Ovary (tissue), 9 donors: ENCODE data around the gene GNG12. TPM values are rescaled to one million over a fixed set of nuclear protein-coding genes. Genes with fewer than 3 reads are reported as not detected.

Experiments used
- DNase-seq, 5 donors: peaks; one replicate each; pipeline ENCODE4 v3.0.0-alpha.2; 2019 to 2020
- H3K27ac ChIP-seq, 2 donors: fragments of 200-600 bp; one replicate each; pipeline versions ENCODE4 v1.5.1 to v1.8.0; 2019 to 2022
- H3K27me3 ChIP-seq: fragments of 200-600 bp; one replicate; pipeline ENCODE4 v1.8.0; 2022
- H3K36me3 ChIP-seq: fragments of 200-600 bp; sonication (generic); one replicate; pipeline ENCODE4 v1.5.1; 2019
- H3K4me1 ChIP-seq: one replicate; pipeline ENCODE4 v1.8.1; 2013; ENCODE audit warnings: mild to moderate bottlenecking, moderate library complexity; ENCODE audit not compliant: insufficient read depth
- H3K4me3 ChIP-seq: fragments of 200-600 bp; sonication (generic); one replicate; pipeline ENCODE4 v1.5.1; 2017
- H3K9me3 ChIP-seq, 2 donors: fragments of 200-600 bp in 1 of 2; sonication (generic) in 1 of 2; one replicate each; pipeline versions ENCODE4 v1.5.1 to v1.8.1; 2013 to 2019; ENCODE audit warnings: mild to moderate bottlenecking in 1 of 2, moderate library complexity in 1 of 2
- EP300 ChIP-seq: sonication (generic); formaldehyde crosslinking; IDR thresholded peaks from one replicate; pipeline ENCODE4 v1.6.1; 2017; ENCODE audit warnings: antibody characterized with exemption
- POLR2A ChIP-seq: fragments of 450-650 bp; IDR thresholded peaks from one replicate; pipeline ENCODE4 v1.6.1; 2017; ENCODE audit warnings: antibody characterized with exemption, mild to moderate bottlenecking, moderate library complexity
- WGBS, 3 donors: extraction: QIAGEN DNeasy Blood & Tissue Kit in 1 of 3; methylation state at CpG; one replicate each; pipeline versions ENCODE4 v1.1.5 to v1.1.7; 2013 to 2017; 5-methylcytosine and 5-hydroxymethylcytosine counted together
- intact Hi-C, 4 donors: fragments of 100-400 bp; cut with DNase I; formaldehyde crosslinking; loops; one replicate each; pipeline versions ENCODE4 v1.11.0 to v1.15.1; 2022 to 2023
- polyA plus RNA-seq, 2 donors: library from polyadenylated mRNA; stranded (reverse); fragments of 200-250 nt in 1 of 2; fragments of 350-450 nt in 1 of 2; fragmentation: Illumina TruSeq in 1 of 2; extraction: RNeasy Lipid Tissue Mini Kit (QIAGEN cat#74804) in 1 of 2; gene quantifications; one replicate each; pipeline ENCODE4 v1.2.3, GENCODE V29; 2013 to 2014
- total RNA-seq, 7 donors: library from RNA; depleted of rRNA in 2 of 7; stranded (reverse); fragments of >200 nt in 2 of 7; fragmentation: NEBNext Ultra II Directional in 3 of 7; extraction: Animal tissue kit (Norgen Biotek cat#: 25700) in 3 of 7; gene quantifications; one replicate each; pipeline versions ENCODE4 v1.1.0 to v1.2.4, GENCODE V29; 2016 to 2023
- TF ChIP-seq, protein P1 (sequence below), 3 donors: fragments of 450-650 bp in 2 of 3; fragments of 200-600 bp in 1 of 3; IDR thresholded peaks; one replicate each; pipeline versions ENCODE4 v1.5.1 to v1.8.0; 2016 to 2022; ENCODE audit warnings: antibody characterized with exemption in 3 of 3, mild to moderate bottlenecking in 1 of 3
- donor health status: DM: no; HTN: no; CAD: no; lungs with moderate emphysema.
- donor health status: DM: no; HTN: no; CAD: no.
- donor health status: Bipolar disorder and iron deficiency.
- donor health status: DM: yes; HTN: yes; CAD: no.
- donor health status: DM: no; HTN: no; CAD: no.
- donor health status: DM: yes; HTN: yes; CAD: no.

GNG12 gene
- total and polyA plus RNA-seq, 9 donors, result 41.0 to 121 (median 68.0) TPM

DNA sequence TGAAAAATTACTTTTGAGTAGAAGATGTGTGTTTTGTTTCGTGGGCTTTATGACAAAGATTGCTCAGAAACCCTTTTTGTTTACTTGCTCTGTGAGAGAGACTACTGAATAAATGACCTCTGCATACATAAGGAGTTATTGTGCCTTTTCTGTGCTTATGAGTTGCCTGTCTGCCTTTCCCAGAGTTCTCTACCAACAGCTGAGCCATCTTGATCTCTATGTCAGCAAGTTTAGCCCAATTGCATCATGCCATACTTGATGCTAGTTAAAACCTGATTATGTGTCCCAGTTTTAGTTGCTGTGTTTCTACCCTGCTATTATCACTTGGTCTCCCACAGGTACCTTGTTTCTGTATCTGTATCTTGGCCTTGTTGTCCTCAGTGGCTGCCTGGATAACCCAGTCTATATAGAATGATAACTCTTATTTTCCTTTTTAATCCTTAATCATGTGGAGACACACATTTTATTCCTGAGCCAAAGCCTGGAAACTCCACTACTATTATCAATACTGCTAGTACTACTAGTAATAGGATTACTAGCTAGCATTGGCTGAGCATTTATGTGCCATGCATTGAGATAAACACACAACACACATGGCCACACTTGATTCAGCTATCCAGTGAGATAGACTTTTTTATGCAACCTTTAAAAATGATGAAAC lies 28.7 kb upstream of the GNG12 start:
- Histone ChIP-seq H3K9me3 (no peaks in the 10 kb centered on the region), H3K27me3 (no peaks in the 10 kb centered on the region), H3K27ac (no peak overlapping the region), H3K36me3 (no peaks in the 10 kb centered on the region), H3K4me1 (no peaks in the 10 kb centered on the region), H3K4me3 (no peak overlapping the region)
- intact Hi-C loops, result no loop called here
- 86 to 92% (median 90%) methylated on average over 1 of the region's 1 CpG for WGBS, 3 donors
- TF ChIP-seq, protein P1, sequence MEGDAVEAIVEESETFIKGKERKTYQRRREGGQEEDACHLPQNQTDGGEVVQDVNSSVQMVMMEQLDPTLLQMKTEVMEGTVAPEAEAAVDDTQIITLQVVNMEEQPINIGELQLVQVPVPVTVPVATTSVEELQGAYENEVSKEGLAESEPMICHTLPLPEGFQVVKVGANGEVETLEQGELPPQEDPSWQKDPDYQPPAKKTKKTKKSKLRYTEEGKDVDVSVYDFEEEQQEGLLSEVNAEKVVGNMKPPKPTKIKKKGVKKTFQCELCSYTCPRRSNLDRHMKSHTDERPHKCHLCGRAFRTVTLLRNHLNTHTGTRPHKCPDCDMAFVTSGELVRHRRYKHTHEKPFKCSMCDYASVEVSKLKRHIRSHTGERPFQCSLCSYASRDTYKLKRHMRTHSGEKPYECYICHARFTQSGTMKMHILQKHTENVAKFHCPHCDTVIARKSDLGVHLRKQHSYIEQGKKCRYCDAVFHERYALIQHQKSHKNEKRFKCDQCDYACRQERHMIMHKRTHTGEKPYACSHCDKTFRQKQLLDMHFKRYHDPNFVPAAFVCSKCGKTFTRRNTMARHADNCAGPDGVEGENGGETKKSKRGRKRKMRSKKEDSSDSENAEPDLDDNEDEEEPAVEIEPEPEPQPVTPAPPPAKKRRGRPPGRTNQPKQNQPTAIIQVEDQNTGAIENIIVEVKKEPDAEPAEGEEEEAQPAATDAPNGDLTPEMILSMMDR (IDR thresholded peaks at IDR 0.05), result no peak
- TF ChIP-seq EP300 (no peak), POLR2A (no peak)
- DNase-seq, result no peak

DNA sequence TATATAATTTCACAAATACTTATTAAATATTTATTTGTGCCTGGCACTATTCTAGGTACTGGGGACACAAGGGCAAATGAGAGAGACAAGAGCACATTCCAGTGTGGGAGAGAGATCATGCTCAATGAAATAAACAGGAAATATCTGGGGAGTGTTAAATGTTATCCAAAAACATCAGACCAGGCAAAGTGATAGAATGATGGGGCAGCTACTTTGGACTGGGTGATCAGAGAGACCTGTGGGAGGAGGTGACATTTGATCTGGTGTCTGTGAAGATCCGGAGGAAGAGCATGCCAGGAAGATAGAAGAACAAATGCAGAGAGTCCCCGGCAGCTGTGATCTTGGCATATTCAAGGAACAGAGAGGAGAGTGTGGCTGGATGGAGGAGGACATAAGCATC lies 27.5 kb upstream of the GNG12 start:
- Histone ChIP-seq H3K9me3 (no peaks in the 10 kb centered on the region), H3K4me3 (no peak overlapping the region), H3K27ac (no peak overlapping the region), H3K27me3 (no peaks in the 10 kb centered on the region), H3K4me1 (peaks cover 2% of the 10 kb centered on the region), H3K36me3 (no peaks in the 10 kb centered on the region)
- DNase-seq, result no peak
- intact Hi-C loops, result no loop called here
- TF ChIP-seq EP300 (no peak), POLR2A (no peak)
- TF ChIP-seq, protein P1 (IDR thresholded peaks at IDR 0.05), result no peak
- WGBS, 3 donors, result 62 to 64% (median 64%) methylated on average over 2 of the region's 2 CpGs

DNA sequence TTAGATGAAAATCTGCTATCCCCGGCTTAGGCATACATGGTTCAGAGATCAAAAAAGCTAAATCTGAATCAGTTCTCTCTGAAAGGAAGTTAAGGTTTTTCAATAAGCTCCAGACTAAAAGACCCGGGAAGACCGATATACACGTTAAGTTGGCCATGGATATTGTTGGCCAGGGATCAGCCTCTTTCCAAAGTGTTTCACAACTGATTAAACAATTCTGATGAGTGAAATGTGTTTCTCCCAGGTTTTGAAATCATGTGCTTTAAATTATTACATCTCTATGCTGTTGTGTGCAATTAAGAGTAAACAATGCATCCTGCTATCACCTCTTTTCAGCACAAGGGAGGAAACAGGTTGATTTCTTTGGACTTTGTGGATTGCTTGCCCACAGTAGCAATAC lies 23.7 kb upstream of the GNG12 start:
- Histone ChIP-seq H3K9me3 (no peaks in the 10 kb centered on the region), H3K4me1 (peaks cover 3% of the 10 kb centered on the region), H3K27me3 (no peaks in the 10 kb centered on the region), H3K27ac (no peak overlapping the region), H3K4me3 (no peak overlapping the region), H3K36me3 (no peaks in the 10 kb centered on the region)
- 70 to 77% (median 74%) methylated on average over 4 of the region's 4 CpGs for WGBS, 3 donors
- TF ChIP-seq, protein P1 (IDR thresholded peaks at IDR 0.05), result no peak
- TF ChIP-seq POLR2A, result no peak
- TF ChIP-seq EP300, result no peak
- no peak for DNase-seq
- intact Hi-C loops, result loop anchor here in 1 of 4 donors (10.0 kb wide), 1 partner anchor 158 kb away; no protein-coding TSS in a partner anchor

DNA sequence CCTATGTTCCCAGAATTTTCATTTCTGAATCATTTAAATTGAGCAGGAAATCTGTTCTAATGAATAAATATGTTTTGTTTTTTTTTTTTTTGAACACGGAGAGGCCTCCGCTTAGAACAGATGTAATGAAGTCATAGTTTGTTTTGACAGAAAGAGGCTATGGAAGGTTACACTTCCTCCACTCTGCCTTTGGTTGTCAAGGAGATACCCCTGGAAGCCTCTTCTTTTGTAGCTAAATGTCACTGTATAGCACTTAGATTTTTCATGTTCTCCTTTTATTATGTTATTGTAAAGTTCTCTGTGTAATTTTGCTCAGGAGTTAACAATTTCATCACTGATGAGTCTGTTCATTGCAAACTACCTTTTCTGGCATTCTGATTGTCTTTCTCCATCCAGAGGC lies 22.7 kb upstream of the GNG12 start:
- Histone ChIP-seq H3K4me3 (no peak overlapping the region), H3K9me3 (no peaks in the 10 kb centered on the region), H3K36me3 (no peaks in the 10 kb centered on the region), H3K4me1 (peaks cover 3% of the 10 kb centered on the region), H3K27ac (no peak overlapping the region), H3K27me3 (no peaks in the 10 kb centered on the region)
- no peak for DNase-seq
- no peak for TF ChIP-seq EP300
- no peak for TF ChIP-seq POLR2A
- TF ChIP-seq, protein P1 (IDR thresholded peaks at IDR 0.05), result no peak
- intact Hi-C loops, result loop anchor here in 1 of 4 donors (10.0 kb wide), 1 partner anchor 159 kb away; no protein-coding TSS in a partner anchor
- 7 to 14% (median 13%) methylated on average over 2 of the region's 2 CpGs for WGBS, 3 donors
